22Rv1 (cell line): ENCODE results near the gene NAV2.
"Not testable (repeated sequence)": the region's sequence is repeated elsewhere in the genome, so short reads cannot be mapped to it uniquely, and the experiment has no call there.

Experiments
- H3K27ac ChIP-seq: fragments of 450-650 bp; 2 replicates; pipeline ENCODE4 v1.5.1; 2017
- CTCF ChIP-seq: fragments of 450-650 bp; IDR thresholded peaks from 2 replicates; pipeline ENCODE4 v1.5.1; 2017; ENCODE audit warnings: mild to moderate bottlenecking
- ZFX ChIP-seq: fragments of 450-650 bp; IDR thresholded peaks from 2 replicates; pipeline ENCODE4 v1.6.1; 2017; ENCODE audit warnings: antibody characterized with exemption, borderline replicate concordance

NAV2 gene

GRCh38 chr11:20005747-20006146 lies 293.1 kb downstream of the NAV2 start:
- H3K27ac ChIP-seq: no peak overlapping the region
- TF ChIP-seq CTCF (no peak), ZFX (no peak)

GRCh38 chr11:20006618-20007017 lies 294.0 kb downstream of the NAV2 start:
- not testable (repeated sequence) for H3K27ac ChIP-seq

GRCh38 chr11:20007386-20007785 lies 294.7 kb downstream of the NAV2 start:
- TF ChIP-seq ZFX: no peak
- TF ChIP-seq CTCF: no peak
- H3K27ac ChIP-seq: no peak overlapping the region

GRCh38 chr11:20008190-20008870 lies 295.7 kb downstream of the NAV2 start:
- H3K27ac ChIP-seq: no peak overlapping the region
- TF ChIP-seq CTCF: no peak
- no peak for TF ChIP-seq ZFX

GRCh38 chr11:20008871-20009644 lies 296.4 kb downstream of the NAV2 start:
- no peak overlapping the region for H3K27ac ChIP-seq
- TF ChIP-seq ZFX (no peak), CTCF (no peak)

GRCh38 chr11:20010156-20010850 lies 297.7 kb downstream of the NAV2 start:
- TF ChIP-seq CTCF (no peak), ZFX (no peak)

GRCh38 chr11:20010851-20011225 lies 298.2 kb downstream of the NAV2 start:
- TF ChIP-seq CTCF (no peak), ZFX (no peak)
- H3K27ac ChIP-seq: no peak overlapping the region

More at GRCh38 chr11:20010156-20010850, 297.7 kb downstream of the NAV2 start:
- H3K27ac ChIP-seq: no peak overlapping the region
